Breast epithelium (tissue), 3 donors: ENCODE data around the gene COPB2.

ENCODE experiments used
- CTCF ChIP-seq, 3 donors: fragments of 450-650 bp; IDR thresholded peaks; one replicate each; pipeline ENCODE4 v1.5.1; 2016 to 2017; ENCODE audit warnings: antibody characterized with exemption in 3 of 3, mild to moderate bottlenecking in 3 of 3, moderate library complexity in 3 of 3
- POLR2A ChIP-seq: fragments of 450-650 bp; IDR thresholded peaks from one replicate; pipeline ENCODE4 v1.6.1; 2016; ENCODE audit warnings: antibody characterized with exemption, mild to moderate bottlenecking, moderate library complexity

GRCh38 chr3:139327231-139327630, 62.2 kb downstream of the COPB2 start:
- TF ChIP-seq CTCF (IDR thresholded peaks at IDR 0.05) (no peak), POLR2A (no peak)
